K562 (cell line): Measurements from ENCODE around the gene NUDT2. TPM values are rescaled to one million over a fixed set of nuclear protein-coding genes. Genes with fewer than 3 reads are reported as not detected.
A peak's percentile ranks its signal among the peaks of the same experiment; 100 is the strongest.

Experiments used
- ATAC-seq: fragments of 200-7000 bp; cut with Tn5 transposase; 3 replicates; pipeline ENCODE4 v1.9.1; 2020; ENCODE audit warnings: moderate library complexity
- BruUV-seq: library from RNA; stranded (reverse); fragments of 400-500 nt; replicated peaks from 2 replicates; lab custom pipeline; 2021; lab: Mats Ljungman, UMichigan
- CTCF ChIA-PET: fragments of 300-600 bp; formaldehyde crosslinking; extraction: SDS; loops from one replicate; lab custom pipeline; 2021; ENCODE audit warnings: low intra/inter-chr PET ratio; lab: Yijun Ruan, JAX
- POLR2A ChIA-PET: fragments of 300-600, 350-650 bp; sonication (Branson Sonifier 250); formaldehyde crosslinking; extraction: SDS; loops from one replicate; lab custom pipeline; 2021; ENCODE audit warnings: antibody characterized with exemption, inconsistent platforms; lab: Yijun Ruan, JAX
- DNase-seq, 4 experiments: peaks; one replicate each; pipeline versions ENCODE4 v3.0.0 to v3.0.0-alpha.2; 2011 to 2018; ENCODE audit warnings: low spot score in 3 of 4, mixed read lengths in 3 of 4; ENCODE audit errors: extremely low read depth in 1 of 4
- FAIRE-seq: peaks from 2 replicates; lab custom pipeline; 2011; peaks lifted over from hg19 to GRCh38; lab: Jason Lieb, UNC
- H2AFZ ChIP-seq: 2 replicates; pipeline ENCODE4 v1.6.0; 2011; ENCODE audit warnings: low read depth, low read length, control low read depth, inconsistent platforms
- H3K27ac ChIP-seq: fragments of 200-600 bp; 3 replicates; pipeline ENCODE4 v1.8.0; 2011; ENCODE audit warnings: low read depth, mild to moderate bottlenecking, control low read depth, inconsistent platforms, low read length, moderate library complexity, mixed read lengths; ENCODE audit errors: extremely low read depth
- H3K27me3 ChIP-seq, 2 experiments: fragments of 300-600 bp in 1 of 2; 2 replicates in 1 of 2; 3 replicates in 1 of 2; pipeline versions ENCODE4 v1.6.0 to v1.8.0; 2011; ENCODE audit warnings: inconsistent platforms in 2 of 2, low read length in 2 of 2, mild to moderate bottlenecking in 1 of 2, mixed read lengths in 1 of 2, moderate library complexity in 1 of 2; ENCODE audit not compliant: control insufficient read depth in 2 of 2, insufficient read depth in 2 of 2
- H3K36me3 ChIP-seq: fragments of 300-600 bp; 3 replicates; pipeline ENCODE4 v1.8.0; 2011; ENCODE audit warnings: mild to moderate bottlenecking, low read length, inconsistent platforms; ENCODE audit not compliant: control insufficient read depth, insufficient read depth
- H3K4me1 ChIP-seq, 2 experiments: fragments of 200-600 bp in 1 of 2; replicated peaks in 1 of 2; 2 replicates in 1 of 2; 3 replicates in 1 of 2; pipeline versions ENCODE4 v1.5.1 to v1.8.0; 2011; ENCODE audit warnings: inconsistent platforms in 2 of 2, low read length in 2 of 2, mild to moderate bottlenecking in 1 of 2, mixed read lengths in 1 of 2, moderate library complexity in 1 of 2; ENCODE audit not compliant: control insufficient read depth in 2 of 2, insufficient read depth in 2 of 2
- H3K4me2 ChIP-seq: 2 replicates; pipeline ENCODE4 v1.6.1; 2011; ENCODE audit warnings: low read length, control low read depth, inconsistent platforms, mixed read lengths; ENCODE audit not compliant: insufficient read depth
- H3K4me3 ChIP-seq: fragments of 200-600 bp; sonication (generic), shearing (Covaris generic); 2 replicates; pipeline ENCODE4 v1.5.1; 2016; ENCODE audit warnings: control low read depth, inconsistent platforms
- H3K79me2 ChIP-seq: fragments of 200-600 bp; 3 replicates; pipeline ENCODE4 v1.8.0; 2011; ENCODE audit warnings: low read length, inconsistent platforms; ENCODE audit not compliant: control insufficient read depth, insufficient read depth
- H3K9ac ChIP-seq, 2 experiments: 2 replicates each; pipeline versions ENCODE4 v1.6.0 to v1.6.1; 2011; ENCODE audit warnings: low read depth in 2 of 2, low read length in 2 of 2, control low read depth in 1 of 2, inconsistent platforms in 1 of 2, mild to moderate bottlenecking in 1 of 2, mixed read lengths in 1 of 2; ENCODE audit not compliant: insufficient read depth in 1 of 2
- H3K9me1 ChIP-seq: one replicate; pipeline ENCODE4 v1.6.0; 2011; ENCODE audit warnings: inconsistent platforms, mild to moderate bottlenecking, low read length, moderate library complexity; ENCODE audit not compliant: control insufficient read depth, insufficient read depth
- H3K9me3 ChIP-seq: replicated peaks from 2 replicates; pipeline ENCODE4 v1.5.1; 2011; ENCODE audit warnings: low read depth, low read length, inconsistent platforms; ENCODE audit not compliant: control insufficient read depth, insufficient read depth
- H4K20me1 ChIP-seq: replicated peaks from 2 replicates; pipeline ENCODE4 v1.6.1; 2011; ENCODE audit warnings: low read length, inconsistent platforms, mixed read lengths; ENCODE audit not compliant: control insufficient read depth, insufficient read depth
- C11orf30 ChIP-seq: fragments of 450-650 bp; IDR thresholded peaks from 2 replicates; pipeline ENCODE4 v1.6.1; 2016; ENCODE audit warnings: low read depth, mild to moderate bottlenecking
- HBP1 ChIP-seq: fragments of 450-650 bp; formaldehyde crosslinking; IDR thresholded peaks from 2 replicates; pipeline ENCODE4 v1.4.0; 2022; ENCODE audit warnings: missing genetic modification characterization
- MAFF ChIP-seq: IDR thresholded peaks from 2 replicates; pipeline ENCODE4 v1.6.1; 2012; ENCODE audit warnings: low read length, improper control_type of control experiment
- MAFG ChIP-seq: fragments of 450-650 bp; conservative IDR thresholded peaks from 2 replicates; pipeline ENCODE4 v1.6.1; 2016; ENCODE audit warnings: missing genetic modification characterization, missing compliant biosample characterization
- MAFK ChIP-seq: IDR thresholded peaks from 2 replicates; pipeline ENCODE4 v1.6.1; 2011; ENCODE audit warnings: low read length, improper control_type of control experiment
- NFRKB ChIP-seq: fragments of 450-650 bp; IDR thresholded peaks from 2 replicates; pipeline ENCODE4 v1.6.1; 2016; ENCODE audit warnings: low read depth
- ZNF316 ChIP-seq: fragments of 450-650 bp; IDR thresholded peaks from 2 replicates; pipeline ENCODE4 v1.6.1; 2016
- WGBS: fragments of 100-300 bp; shearing (Covaris generic); methylation state at CpG from one replicate; pipeline ENCODE4 v1.1.6; 2016; ENCODE audit warnings: low coverage, mixed read lengths; ENCODE audit not compliant: insufficient coverage; ENCODE audit errors: missing lambda C conversion rate; 5-methylcytosine and 5-hydroxymethylcytosine counted together
- in situ Hi-C: fragments of 300-500 bp; cut with MboI; formaldehyde crosslinking; loops from 4 replicates; pipeline ENCODE4 v1.15.0; 2018; ENCODE audit warnings: inconsistent platforms, mixed read lengths
- intact Hi-C: fragments of 100-400 bp; cut with micrococcal nuclease; formaldehyde crosslinking; loops from 2 replicates; pipeline ENCODE4 v1.14.2; 2022
- polyA plus RNA-seq, 8 experiments: library from polyadenylated mRNA; depleted of rRNA in 4 of 8; stranded (reverse) in 5 of 8; unstranded in 3 of 8; fragments of >200 nt; fragmentation: Nextera tagmentation in 2 of 8; fragmentation: Illumina TruSeq in 1 of 8; extraction: Ambion mirVana in 2 of 8; extraction: Trizol in 1 of 8; gene quantifications; 2 replicates each; pipeline versions ENCODE4 v1.2.1 to v1.2.3, GENCODE V29; 2011 to 2014; ENCODE audit warnings: inconsistent platforms in 1 of 8, missing spikeins in 1 of 8
- total RNA-seq, 7 experiments: library from RNA; depleted of rRNA in 6 of 7; stranded (reverse); fragments of >200 nt in 6 of 7; fragmentation: Illumina TruSeq in 2 of 7; extraction: Trizol in 2 of 7; gene quantifications; 2 replicates each; pipeline versions ENCODE4 v1.2.1 to v1.2.3, GENCODE V29; 2011 to 2021; ENCODE audit warnings: low replicate concordance in 1 of 7

Gene NUDT2
- total and polyA plus RNA-seq, 9 of the 15 experiments (the other 6 are each of a cell fraction or from before 2014, with no cell fraction given): 11.5 to 28.1 (median 19.0) TPM

DNA sequence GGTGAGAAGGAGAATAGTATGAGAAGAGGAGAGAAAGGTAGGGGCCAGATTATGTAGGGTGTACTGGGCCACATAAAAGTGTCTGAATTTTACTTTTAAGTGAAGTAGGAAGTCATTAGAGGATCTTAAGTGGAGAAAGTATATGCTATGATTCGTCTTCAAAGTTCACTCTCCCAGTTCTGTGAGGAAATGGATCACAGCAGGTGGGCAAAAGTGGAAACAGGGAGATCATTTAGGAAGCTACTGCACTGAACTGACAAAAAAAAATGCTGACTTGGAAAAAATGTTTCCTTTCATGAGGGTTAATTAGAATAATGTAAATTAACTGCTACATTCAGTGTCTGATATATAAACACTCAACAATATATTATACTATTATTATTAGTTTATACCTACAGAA is 2.7 kb upstream of the NUDT2 start:
- Histone ChIP-seq H3K4me2 (peak overlapping the region; percentile 44; the same call in 1 of the 2 replicates), H3K79me2 (peaks cover 67% of the 10 kb centered on the region)

More for the DNA sequence above, 2.7 kb upstream of the NUDT2 start:
- DNase-seq: no peak
- Histone ChIP-seq H3K9me3 (no peaks in the 10 kb centered on the region), H3K9me1 (no peaks in the 10 kb centered on the region), H3K27ac (peak overlapping the region; percentile 35; the same call in 1 of the 3 replicates), H4K20me1 (no peaks in the 10 kb centered on the region), H3K4me1 (peaks cover 10% of the 10 kb centered on the region in 2 experiments; a peak in 4 of 5 replicates), H2AFZ (no peak overlapping the region), H3K27me3 (no peaks in the 10 kb centered on the region), H3K4me3 (no peak overlapping the region), H3K36me3 (no peaks in the 10 kb centered on the region; the same call in 2 of the 3 replicates), H3K9ac (peak overlapping the region in 1 of 2 experiments; percentile 91; a peak in 1 of 4 replicates)
- CTCF ChIA-PET: no interaction called here
- TF ChIP-seq MAFF (peak; percentile 85), MAFG (peak; percentile 87), ZNF316 (peak; percentile 96), C11orf30 (peak; percentile 93), NFRKB (no peak), MAFK (peak; percentile 85), HBP1 (no peak)
- POLR2A ChIA-PET: no interaction called here
- ATAC-seq: no peak
- WGBS: 13% methylated on average over 1 of the region's 1 CpG
- FAIRE-seq: no peak
- intact Hi-C loops (no loop called here), in situ Hi-C loops (no loop called here)
- BruUV-seq: no TSS peak
